PC-3 (cell line): ENCODE measurements around the gene LEKR1. TPM values are rescaled to one million over a fixed set of nuclear protein-coding genes. Genes with fewer than 3 reads are reported as not detected.

Experiments used
- ATAC-seq: fragments of 200-7000 bp; cut with Tn5 transposase; 2 replicates; pipeline ENCODE4 v1.9.1; 2020; ENCODE audit warnings: mild to moderate bottlenecking, moderate library complexity
- BruUV-seq: library from RNA; stranded (reverse); fragments of 400-500 nt; replicated peaks from 2 replicates; lab custom pipeline; 2021; lab: Mats Ljungman, UMichigan
- CTCF ChIA-PET: fragments of 300-600 bp; sonication (Branson Sonifier 250); formaldehyde crosslinking; loops from one replicate; lab custom pipeline; 2022; ENCODE audit warnings: antibody characterized with exemption; lab: Charles Lee
- POLR2A ChIA-PET: fragments of 300-600 bp; sonication (Branson Sonifier 250); formaldehyde crosslinking; loops from one replicate; lab custom pipeline; 2022; ENCODE audit warnings: antibody characterized with exemption; ENCODE audit not compliant: unreplicated experiment; lab: Charles Lee
- DNase-seq: peaks from one replicate; pipeline ENCODE4 v3.0.0-alpha.2; 2015
- H2AFZ ChIP-seq: fragments of 300-600 bp; sonication (generic); 2 replicates; pipeline ENCODE4 v1.6.0; 2016; ENCODE audit warnings: antibody characterized with exemption, low read length
- H3F3A ChIP-seq: fragments of 300-600 bp; sonication (generic); one replicate; pipeline ENCODE4 v1.6.0; 2017; ENCODE audit warnings: antibody characterized with exemption, low read length, control low read depth, mild to moderate bottlenecking; ENCODE audit not compliant: unreplicated experiment
- H3K27ac ChIP-seq: fragments of 300-600 bp; sonication (generic); 2 replicates; pipeline ENCODE4 v1.5.1; 2016; ENCODE audit warnings: mild to moderate bottlenecking, low read length
- H3K27me3 ChIP-seq: fragments of 300-600 bp; sonication (generic); 2 replicates; pipeline ENCODE4 v1.6.1; 2016; ENCODE audit warnings: low read length, mixed read lengths
- H3K36me3 ChIP-seq: fragments of 300-600 bp; sonication (generic); 2 replicates; pipeline ENCODE4 v1.6.1; 2016; ENCODE audit warnings: low read depth, mixed run types, low read length, mixed read lengths
- H3K4me1 ChIP-seq: fragments of 300-600 bp; sonication (generic); 2 replicates; pipeline ENCODE4 v1.5.1; 2016; ENCODE audit warnings: low read length; ENCODE audit not compliant: insufficient read depth
- H3K4me2 ChIP-seq: fragments of 300-600 bp; sonication (generic); 2 replicates; pipeline ENCODE4 v1.6.0; 2016; ENCODE audit warnings: low read length
- H3K4me3 ChIP-seq: fragments of 300-600 bp; sonication (generic); 2 replicates; pipeline ENCODE4 v1.5.1; 2016; ENCODE audit warnings: mild to moderate bottlenecking, low read length, mixed read lengths
- H3K79me2 ChIP-seq: fragments of 300-600 bp; sonication (generic); 2 replicates; pipeline ENCODE4 v1.6.1; 2017; ENCODE audit warnings: low read length, mixed read lengths
- H3K9ac ChIP-seq: fragments of 300-600 bp; sonication (generic); 2 replicates; pipeline ENCODE4 v1.6.0; 2016; ENCODE audit warnings: mild to moderate bottlenecking, low read length
- H3K9me2 ChIP-seq: fragments of 300-600 bp; sonication (generic); replicated peaks from 2 replicates; pipeline ENCODE4 v1.6.1; 2016; ENCODE audit warnings: mixed run types, low read length, mixed read lengths
- H3K9me3 ChIP-seq: fragments of 300-600 bp; sonication (generic); 2 replicates; pipeline ENCODE4 v1.6.1; 2016; ENCODE audit warnings: low read length, mixed read lengths
- H4K20me1 ChIP-seq: fragments of 300-600 bp; sonication (generic); 2 replicates; pipeline ENCODE4 v1.6.1; 2016; ENCODE audit warnings: low read length, mixed read lengths
- CTCF ChIP-seq: fragments of 300-600 bp; sonication (generic); conservative IDR thresholded peaks from 2 replicates; pipeline ENCODE4 v1.5.1; 2017; ENCODE audit warnings: antibody characterized with exemption, low read depth, mild to moderate bottlenecking, low read length
- EZH2 ChIP-seq: fragments of 300-600 bp; sonication (generic); IDR thresholded peaks from one replicate; pipeline ENCODE4 v1.6.1; 2017; ENCODE audit warnings: antibody characterized with exemption, mild to moderate bottlenecking, low read length; ENCODE audit not compliant: unreplicated experiment
- EZH2phosphoT487 ChIP-seq: fragments of 300-600 bp; sonication (generic); IDR thresholded peaks from 2 replicates; pipeline ENCODE4 v1.6.1; 2018; ENCODE audit warnings: mild to moderate bottlenecking, antibody characterized with exemption, low read length, borderline replicate concordance
- intact Hi-C: fragments of 100-400 bp; cut with micrococcal nuclease; formaldehyde crosslinking; loops from 2 replicates; pipeline ENCODE4 v1.9.0; 2023
- total RNA-seq: library from RNA; depleted of rRNA; stranded (reverse); fragments of >200 nt; gene quantifications from 2 replicates; pipeline ENCODE4 v1.2.3, GENCODE V29; 2014

The LEKR1 gene
- total RNA-seq, 1 experiment from 2014 or later: 0.15 TPM

- TF ChIP-seq EZH2phosphoT487 (no peak), EZH2 (no peak), CTCF (no peak)
- POLR2A ChIA-PET: interaction anchor here (0.5 kb wide), 1 partner anchor 64 kb away, joined by 3 read pairs; no protein-coding TSS in a partner anchor
- H3F3A ChIP-seq: peaks cover 4% of the 10 kb centered on the region
- intact Hi-C loops: loop anchor here (2.0 to 5.0 kb wide), 4 partner anchors 187 to 928 kb away; partner anchors contain the start of gene SSR3
- H2AFZ ChIP-seq: no peak overlapping the region
- H3K4me3 ChIP-seq: no peak overlapping the region
- no peak overlapping the region for H3K9ac ChIP-seq
- CTCF ChIA-PET: interaction anchor here (0.7 kb wide), 1 partner anchor 12 kb away, joined by 15 read pairs; no protein-coding TSS in a partner anchor
- H4K20me1 ChIP-seq: no peaks in the 10 kb centered on the region
- no TSS peak for BruUV-seq
- H3K27ac ChIP-seq: no peak overlapping the region
- no peaks in the 10 kb centered on the region for H3K79me2 ChIP-seq
- H3K4me2 ChIP-seq: no peak overlapping the region
- H3K9me2 ChIP-seq: no peaks in the 10 kb centered on the region
- no peaks in the 10 kb centered on the region for H3K27me3 ChIP-seq
- no peaks in the 10 kb centered on the region for H3K36me3 ChIP-seq
- H3K9me3 ChIP-seq: no peaks in the 10 kb centered on the region
- ATAC-seq: no peak
- no peak for DNase-seq
- peaks cover 41% of the 10 kb centered on the region for H3K4me1 ChIP-seq
Observed at GRCh38 chr3:157079676-157080369, 253.7 kb downstream of the LEKR1 start.

DNA sequence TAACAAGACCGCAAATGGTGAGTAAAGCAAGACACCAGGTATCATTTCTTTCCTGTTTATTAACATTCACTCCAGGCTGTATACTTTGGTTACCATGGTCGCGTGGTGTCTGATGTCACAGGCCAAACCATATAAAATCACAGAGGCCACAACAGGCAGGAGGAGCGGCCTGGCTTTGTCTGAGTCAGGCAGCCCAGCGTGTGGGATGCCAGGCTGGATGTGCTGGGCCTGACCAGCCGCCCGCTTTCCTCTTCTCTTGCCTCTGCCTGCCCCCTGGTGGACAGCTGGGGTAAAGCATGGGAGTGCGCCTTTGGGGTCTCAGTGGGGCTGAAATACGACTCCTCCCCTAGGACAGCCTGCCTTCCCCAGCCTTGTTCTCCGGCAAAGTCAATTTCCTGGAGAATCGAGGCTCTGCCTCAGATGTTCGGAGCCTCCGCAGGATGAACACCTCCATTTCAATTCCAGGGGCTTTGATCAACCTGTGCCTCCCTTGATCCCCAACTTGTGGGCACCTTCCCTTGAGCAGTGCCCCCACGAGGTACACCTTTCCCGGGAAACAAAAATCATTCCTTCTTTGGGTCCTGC lies 255.6 kb downstream of the LEKR1 start:
- ChIA-PET CTCF (interaction anchor here (0.7 to 1.7 kb wide), 8 partner anchors 40 to 546 kb away, joined by 3 to 14 read pairs (median 6); no protein-coding TSS in a partner anchor), POLR2A (interaction anchor here (0.5 to 1.0 kb wide), 5 partner anchors 33 to 79 kb away, joined by 3 to 5 read pairs (median 4); no protein-coding TSS in a partner anchor)
- peaks cover 35% of the 10 kb centered on the region for H3K4me1 ChIP-seq
- TF ChIP-seq EZH2phosphoT487: peak; percentile 75; the same call in 1 of the 2 replicates
- TF ChIP-seq EZH2: no peak
- TF ChIP-seq CTCF: peak; percentile 99
- no peaks in the 10 kb centered on the region for H3K79me2 ChIP-seq
- H3K4me3 ChIP-seq: peak overlapping the region; percentile 38; the same call in 1 of the 2 replicates
- H3K27me3 ChIP-seq: no peaks in the 10 kb centered on the region
- no peak overlapping the region for H2AFZ ChIP-seq
- no peaks in the 10 kb centered on the region for H4K20me1 ChIP-seq
- TSS peak; percentile 74 for BruUV-seq
- H3K9me2 ChIP-seq: no peaks in the 10 kb centered on the region
- peak overlapping the region; percentile 80 for H3K4me2 ChIP-seq
- peaks cover 4% of the 10 kb centered on the region for H3F3A ChIP-seq
- ATAC-seq: peak; percentile 94
- H3K9ac ChIP-seq: peak overlapping the region; percentile 92
- DNase-seq: peak; percentile 98
- H3K27ac ChIP-seq: peak overlapping the region; percentile 97
- H3K36me3 ChIP-seq: no peaks in the 10 kb centered on the region
- intact Hi-C loops: loop anchor here (1.0 to 5.0 kb wide), 12 partner anchors 49 to 929 kb away; partner anchors contain the start of genes SSR3 and TIPARP
- no peaks in the 10 kb centered on the region for H3K9me3 ChIP-seq
